NCI-H69 (cell line): Measurements from ENCODE around the gene MRPL42.
A peak's percentile ranks its signal among the peaks of the same experiment; 100 is the strongest.

Experiments used
- DNase-seq: peaks from one replicate; lab custom pipeline; 2025; lab: John Stamatoyannopoulos, UW

Gene MRPL42

DNA sequence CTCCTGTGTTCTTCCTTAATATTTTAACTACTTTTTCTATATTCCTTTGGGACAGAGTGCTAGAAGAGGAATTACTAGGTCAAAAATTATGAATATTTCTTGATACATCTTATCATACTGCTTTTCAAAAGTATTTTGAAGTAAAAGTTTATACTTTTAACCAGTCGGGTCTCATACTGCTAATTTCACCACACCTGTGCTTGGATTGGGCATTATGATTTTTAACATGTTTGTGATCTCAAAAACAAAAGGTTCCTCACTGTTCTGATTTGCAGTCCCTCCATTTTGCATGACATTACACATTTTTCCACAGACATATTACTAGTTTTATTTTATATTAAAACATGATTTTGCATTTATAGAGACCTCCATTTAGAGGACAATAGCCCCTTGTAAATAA lies 32.9 kb downstream of the MRPL42 start:
- no peak for DNase-seq

DNA sequence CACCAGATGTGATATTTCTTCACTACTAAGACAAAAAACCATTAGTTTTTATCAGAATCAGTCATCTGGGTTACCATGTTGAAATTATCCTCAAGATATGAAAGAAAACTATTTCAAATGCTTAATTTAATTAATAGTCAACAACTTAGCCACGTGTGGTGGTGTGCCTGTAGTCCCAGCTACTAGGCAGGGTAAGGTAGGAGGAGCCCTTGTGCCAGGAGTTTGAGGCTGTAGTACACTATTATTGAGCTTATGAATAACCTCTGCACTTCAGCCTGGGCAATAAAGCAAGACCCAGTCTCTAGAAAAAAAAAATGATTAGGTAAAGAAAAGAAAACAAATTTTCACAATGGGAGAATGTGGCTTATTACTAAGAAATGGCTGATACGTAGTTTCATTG lies 33.4 kb downstream of the MRPL42 start:
- DNase-seq = no peak

DNA sequence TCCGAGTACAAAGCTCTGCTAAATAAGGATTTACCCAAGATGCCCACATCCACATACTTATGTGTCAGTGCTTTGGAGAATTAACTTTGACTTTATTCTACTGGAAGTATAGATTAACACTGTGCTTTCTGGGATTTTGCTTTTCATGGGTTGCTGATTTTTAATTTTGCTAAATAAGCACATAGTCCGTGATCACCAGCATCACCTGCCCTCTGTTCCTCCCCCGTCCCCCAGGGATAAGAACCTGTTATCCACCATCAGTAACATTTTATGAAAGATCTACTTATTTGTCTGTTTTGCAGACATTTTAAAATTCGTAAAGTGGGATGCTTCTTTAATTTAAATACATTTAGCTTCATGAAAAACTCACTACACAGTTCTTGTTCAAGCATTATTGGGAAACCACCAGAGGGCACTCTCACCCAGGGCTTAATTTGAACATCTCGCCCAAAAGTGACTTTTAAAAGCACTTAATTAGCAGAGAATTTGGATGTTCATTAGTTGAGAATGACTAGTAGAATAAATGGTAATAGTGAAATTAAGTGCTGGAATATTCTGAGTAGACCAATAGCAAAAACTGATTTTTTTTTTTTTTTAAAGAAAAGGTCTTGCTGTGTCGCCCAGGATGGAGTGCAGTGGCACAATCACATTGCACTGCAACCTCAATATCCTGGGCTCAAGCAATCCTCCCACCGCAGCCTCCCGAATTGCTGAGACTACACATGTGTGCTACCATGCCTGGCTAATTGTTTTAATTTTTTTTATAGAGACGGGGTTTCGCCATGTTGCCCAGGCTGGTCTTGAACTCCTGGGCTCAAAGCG lies 35.7 kb downstream of the MRPL42 start:
- DNase-seq = peak; percentile 57

DNA sequence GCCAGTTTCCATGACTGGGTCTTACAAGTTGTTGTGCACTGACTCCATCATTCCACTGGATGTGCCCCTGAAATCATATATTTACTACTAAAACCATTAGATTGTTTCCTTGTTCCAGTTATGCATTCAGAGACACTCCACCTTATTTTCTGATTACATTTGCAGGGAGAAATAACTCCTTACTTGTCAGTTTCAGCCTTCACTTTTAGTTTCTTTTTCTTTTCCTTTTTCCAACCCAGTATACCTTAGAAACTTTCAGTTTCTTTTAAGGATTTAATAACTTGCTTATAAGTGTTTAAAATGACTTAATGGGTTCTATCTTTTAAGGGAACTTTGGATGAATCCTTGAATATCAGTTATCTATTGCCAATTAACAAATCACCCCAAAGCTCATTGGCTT lies 39.9 kb downstream of the MRPL42 start:
- DNase-seq = no peak

DNA sequence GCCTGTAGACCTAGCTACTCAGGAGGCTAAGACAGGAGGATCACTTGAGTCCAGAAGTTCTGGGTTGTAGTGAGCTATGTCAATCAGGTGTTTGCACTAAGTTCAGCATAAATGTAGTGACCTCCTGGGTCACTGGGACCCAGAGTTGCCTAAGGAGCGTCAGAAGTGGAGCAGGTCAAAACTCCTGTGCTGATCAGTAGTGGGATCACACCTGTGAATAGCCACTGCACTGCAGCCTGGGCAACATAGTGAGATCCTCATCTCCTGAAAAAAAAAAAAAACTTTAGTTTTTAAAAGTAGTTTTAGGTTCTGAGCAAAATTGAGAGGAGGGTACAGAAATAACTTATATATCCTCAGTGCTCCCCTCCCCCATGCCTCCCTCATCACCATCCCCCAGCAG lies 42.2 kb downstream of the MRPL42 start:
- DNase-seq = no peak

DNA sequence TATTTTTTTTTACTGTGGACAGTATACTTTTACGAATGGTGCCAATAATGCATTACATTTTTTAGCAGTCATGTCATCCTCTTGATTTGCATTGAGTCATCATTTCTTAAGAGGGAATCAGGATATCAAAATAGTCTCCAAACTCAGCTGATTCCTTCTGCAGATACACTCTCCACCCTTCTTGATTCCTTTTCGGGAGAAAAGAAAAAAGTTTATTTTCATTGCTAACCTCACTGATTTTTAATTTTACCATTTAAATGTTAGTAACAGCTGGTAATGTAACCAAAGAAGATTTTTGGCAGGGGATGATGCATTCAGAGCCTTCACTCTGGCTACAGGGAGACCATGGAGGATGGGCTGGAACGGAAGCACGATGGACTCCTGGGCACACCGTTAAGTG lies 47.5 kb downstream of the MRPL42 start:
- DNase-seq = no peak

DNA sequence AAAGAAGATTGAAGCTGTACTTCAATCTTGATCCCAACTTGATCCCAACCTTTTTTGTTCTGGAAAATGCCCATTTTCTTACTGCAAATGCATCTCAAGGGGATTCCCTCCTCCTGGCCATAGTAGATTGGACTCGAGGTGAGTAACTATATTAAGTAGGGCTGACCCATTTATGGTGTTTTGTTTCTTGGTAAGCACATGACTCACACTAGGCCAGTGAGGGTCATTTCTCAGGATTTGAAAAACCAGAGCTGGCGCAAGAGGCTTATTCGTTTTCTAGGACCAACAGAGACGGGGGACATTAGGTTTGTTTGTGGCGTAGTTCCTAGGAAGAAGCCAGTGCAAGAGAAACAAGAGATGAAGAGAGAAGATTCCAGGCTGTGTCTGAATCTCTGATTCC lies 51.4 kb downstream of the MRPL42 start:
- no peak for DNase-seq

DNA sequence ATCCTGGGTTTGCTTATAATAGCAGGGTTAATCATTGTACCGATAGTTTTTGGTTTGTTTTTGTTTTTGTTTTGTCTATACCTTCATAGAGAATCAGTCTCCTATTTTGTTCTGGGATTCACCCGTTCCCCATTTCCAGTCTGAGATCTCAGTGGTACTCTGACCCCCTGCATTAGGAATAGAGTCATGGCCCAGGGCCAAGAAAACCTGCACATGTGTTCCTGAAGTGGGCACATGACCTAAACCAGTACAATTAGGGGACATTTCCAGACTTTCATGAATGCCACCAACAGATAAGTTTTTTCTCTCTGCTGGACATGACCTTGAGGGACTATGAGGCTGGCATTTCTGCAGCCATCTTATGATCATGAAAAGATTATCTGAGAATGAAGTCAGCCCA lies 52.5 kb downstream of the MRPL42 start:
- DNase-seq = peak; percentile 16

DNA sequence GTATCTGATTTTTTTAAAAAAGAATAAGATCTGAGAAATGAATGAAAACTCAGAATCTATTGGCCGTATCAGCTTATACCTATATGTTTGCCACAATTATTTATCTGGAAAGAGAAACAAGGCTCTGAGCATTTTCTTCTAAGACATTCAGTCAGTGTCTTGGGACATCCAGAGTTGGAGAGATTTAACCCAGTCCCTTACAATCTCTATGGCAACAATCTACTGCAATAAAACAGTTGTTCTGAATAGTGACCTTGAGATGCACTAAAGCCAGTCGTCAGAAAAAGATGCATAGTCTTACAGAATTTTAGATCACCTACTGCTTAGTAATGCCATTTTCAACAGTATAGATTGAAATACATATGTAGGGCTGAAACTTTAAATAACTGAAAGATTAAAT lies 53.1 kb downstream of the MRPL42 start:
- DNase-seq = no peak

DNA sequence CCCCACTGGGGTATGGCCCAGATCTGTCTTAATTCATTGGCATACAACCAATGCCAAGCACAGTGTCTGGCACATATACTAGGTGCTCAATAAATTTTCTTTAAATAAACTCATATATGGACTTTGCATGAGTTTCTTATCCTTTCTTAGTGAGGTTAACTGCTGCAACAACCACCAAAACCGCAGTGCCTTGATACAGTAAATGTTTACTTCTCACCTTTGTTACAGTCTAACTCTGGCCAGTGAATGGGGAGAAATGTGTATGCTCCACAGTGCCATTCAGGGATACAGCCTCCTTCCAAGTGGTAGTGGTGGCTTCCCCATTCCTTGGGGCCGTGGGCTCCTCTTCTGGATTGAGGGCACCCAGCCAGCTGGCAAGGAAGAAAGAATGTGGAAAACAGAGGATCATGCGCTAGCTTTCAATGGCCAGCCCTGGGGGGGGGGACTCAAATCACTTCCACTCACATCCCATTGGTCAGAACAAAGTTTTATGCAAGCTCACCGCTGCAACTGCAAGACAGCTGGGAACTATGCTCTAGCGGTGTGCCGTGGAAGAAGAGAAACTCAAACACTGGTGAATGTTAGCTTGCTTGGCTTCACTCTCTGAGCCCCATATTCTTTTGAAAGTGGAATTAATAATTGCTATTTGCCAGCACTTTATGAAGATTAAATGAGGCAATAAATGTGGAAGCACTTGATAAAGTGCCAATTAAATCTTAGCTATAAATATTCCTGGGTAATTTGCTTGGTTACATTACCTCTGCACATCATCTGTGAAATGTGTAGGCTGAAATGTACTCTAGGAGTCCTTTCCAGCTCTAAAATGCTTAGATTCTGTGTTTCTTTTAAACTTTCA lies 54.1 kb downstream of the MRPL42 start:
- peak; percentile 57 for DNase-seq

DNA sequence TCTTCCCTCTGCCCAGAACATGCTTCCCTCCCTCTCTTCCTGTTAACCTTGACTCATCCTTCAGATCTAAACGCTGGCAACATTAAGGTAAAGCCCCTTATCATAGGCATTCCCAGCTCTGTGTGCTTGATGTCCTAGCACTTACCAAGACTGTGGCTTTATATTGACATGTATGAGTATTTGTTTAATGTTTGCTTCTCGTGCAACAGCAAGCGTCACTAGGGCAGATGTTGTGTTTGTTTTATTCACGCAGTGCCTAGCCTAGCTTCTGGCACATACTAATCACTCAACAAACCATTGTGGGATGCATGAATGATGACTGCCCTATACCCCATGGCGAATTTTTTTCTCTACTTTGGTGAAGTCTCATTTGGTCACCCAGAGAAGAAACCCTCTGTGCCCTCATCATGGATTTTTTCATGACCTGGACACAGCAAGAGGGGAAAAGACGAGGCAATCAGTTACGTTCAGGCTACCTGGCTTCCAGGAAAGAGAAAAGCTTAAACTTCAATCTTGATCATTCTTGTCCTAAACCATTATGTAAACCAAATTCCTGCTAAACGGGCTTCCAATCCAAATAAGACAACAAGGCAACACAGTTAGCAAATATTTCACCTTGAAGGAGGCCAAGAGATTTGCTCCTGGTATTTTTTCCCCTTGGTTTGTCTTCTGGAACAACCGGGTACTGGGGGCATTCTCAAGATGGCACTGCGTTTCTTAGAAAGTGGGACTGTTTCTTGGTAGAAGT lies 57.2 kb downstream of the MRPL42 start:
- no peak for DNase-seq

DNA sequence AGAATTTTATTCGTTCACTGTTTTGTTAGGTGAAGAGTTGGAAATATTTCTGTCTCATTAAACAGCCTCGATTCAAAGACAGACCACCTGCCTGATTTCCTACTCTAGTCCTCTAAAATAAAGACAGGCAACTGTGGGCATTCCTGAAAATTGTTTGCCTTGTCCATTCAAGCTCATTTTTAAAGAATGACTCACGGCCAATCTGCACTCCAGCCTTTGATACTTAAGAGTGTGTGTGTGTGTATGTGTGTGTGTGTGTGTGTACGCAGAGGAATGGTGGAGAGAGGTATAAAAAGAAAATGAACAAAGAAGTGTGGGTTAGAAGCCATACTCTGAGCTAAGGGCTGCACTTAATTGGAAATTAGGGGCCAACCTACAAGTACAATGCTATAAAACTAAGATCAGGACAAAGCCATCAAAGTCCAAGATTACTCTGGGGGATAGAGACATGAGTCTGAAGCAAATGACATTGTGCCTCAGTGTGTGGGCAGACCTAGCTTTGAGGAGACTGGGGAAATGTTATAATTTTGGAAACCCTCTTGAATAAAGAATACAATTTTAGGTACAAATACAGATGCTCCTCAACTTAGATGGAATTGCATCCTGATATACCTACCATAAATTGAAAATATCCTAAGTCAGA lies 59.6 kb downstream of the MRPL42 start:
- DNase-seq = peak; percentile 70

DNA sequence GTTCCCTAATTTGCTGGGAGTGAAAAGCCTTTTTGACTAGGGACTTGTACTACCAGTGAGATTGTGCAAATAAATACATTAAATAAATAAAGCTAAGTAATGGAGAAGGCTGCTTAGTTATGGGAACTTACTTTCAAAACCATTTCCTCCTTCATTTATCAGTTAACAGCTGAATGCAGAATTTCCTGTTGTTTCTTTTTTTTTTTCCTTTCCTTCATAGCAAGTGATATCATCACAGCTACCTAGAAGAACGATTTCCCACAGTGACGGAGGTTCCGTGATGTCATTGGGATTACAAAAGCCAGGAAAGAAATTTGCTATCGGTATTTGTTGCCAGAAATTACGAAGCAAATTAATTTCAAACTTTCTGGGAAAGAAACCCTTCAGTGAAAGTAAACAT lies 63.0 kb downstream of the MRPL42 start:
- DNase-seq = no peak

DNA sequence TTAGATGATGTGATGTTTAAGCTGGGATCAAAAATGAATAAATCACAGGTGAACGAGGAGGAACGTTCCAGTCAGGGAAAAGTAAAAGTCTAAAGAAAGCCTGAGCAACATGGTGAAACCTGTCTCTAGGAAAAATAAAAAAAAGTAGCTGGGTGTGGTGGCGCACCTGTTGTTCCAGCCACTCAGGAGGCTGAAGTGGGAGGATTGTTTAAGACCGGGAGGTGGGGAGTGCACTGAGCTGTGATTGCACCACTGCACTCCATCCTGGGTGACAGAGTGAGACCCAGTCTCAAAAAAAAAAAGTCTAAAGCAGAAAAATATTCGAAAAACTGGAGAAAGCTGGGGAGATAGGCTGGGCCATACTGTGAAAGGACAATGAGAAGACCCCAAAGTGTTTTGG lies 66.0 kb downstream of the MRPL42 start:
- no peak for DNase-seq

DNA sequence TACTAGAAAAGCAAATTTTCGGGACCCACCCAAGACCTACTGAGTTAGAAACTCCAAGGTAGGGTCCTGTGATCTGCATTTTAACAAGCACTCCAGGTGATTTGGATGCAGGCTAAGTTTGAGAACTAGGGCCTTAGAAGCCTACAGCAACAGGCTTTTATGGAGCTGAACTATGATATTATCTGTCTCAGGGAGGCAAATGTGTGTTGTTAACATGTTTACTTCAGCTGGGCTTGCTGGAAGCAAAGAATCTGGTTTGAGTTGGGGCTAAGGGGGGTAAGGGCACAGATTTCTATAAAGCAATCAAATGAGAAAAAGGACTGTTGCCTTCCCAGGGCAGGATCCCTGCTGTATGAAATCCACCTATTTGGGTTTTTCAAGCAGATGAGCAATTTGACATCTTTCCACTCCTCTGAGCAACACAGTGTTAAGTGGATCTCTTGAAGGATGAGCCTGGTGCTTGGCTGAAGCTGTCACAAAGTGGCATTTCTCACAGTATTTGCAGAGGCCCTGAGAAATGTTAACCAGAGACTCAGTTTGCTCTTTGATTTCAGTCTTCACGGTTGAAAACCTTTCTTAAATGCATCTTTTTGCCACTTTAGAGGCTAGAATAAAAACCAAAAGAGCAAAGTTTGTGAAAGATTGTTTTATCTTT lies 68.9 kb downstream of the MRPL42 start:
- no peak for DNase-seq

DNA sequence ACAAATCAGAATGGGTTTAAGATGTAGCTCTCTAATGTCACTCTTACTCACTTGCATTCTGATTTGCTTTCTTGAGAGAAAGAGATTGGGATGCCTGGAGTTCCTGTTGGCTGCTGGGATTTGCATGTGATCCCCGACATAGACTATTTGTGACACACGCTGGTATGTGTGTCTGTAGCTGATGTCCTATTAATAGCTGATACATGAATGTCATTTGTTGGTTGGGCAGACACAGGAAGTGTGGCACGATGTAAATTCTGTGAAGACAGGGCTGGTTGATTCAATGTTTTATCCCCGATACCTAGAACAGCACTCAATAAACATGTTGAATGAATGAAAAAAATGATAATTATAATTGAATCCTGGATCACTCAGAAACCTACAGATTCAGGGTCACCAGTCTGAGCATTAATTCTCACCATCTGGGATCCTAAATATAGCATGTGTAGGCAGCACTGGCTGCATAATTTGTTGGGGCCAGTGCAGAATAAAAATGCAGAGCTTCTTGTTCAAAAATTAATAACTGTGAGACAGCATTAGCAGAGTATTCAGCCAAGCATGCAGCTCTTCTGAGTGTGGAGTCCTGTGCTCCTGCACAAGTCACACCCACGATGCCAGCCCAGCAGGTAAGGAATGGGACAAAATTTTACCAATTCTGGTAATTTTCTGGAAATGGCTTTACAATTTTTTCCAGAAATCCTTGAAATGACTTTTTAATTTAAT lies 69.6 kb downstream of the MRPL42 start:
- no peak for DNase-seq

DNA sequence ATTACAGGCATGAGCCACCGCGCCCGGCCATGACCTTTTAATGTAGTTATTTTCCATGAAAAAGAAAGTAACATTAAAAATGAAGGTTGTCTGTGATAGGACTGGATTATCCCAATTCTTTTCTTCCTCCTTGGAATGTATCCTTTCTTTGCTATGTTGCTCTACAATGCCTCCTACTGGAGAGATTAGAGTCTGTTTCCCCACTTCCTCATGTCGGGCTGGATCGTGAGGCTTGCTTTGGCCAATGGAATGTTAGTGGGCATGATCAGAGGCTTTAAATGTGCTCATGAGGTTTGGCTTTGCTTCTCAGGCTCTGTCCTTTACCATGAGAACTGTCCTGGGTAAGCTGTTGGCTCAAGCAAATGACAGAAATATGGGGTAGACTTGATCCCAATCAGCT lies 70.5 kb downstream of the MRPL42 start:
- DNase-seq = no peak

DNA sequence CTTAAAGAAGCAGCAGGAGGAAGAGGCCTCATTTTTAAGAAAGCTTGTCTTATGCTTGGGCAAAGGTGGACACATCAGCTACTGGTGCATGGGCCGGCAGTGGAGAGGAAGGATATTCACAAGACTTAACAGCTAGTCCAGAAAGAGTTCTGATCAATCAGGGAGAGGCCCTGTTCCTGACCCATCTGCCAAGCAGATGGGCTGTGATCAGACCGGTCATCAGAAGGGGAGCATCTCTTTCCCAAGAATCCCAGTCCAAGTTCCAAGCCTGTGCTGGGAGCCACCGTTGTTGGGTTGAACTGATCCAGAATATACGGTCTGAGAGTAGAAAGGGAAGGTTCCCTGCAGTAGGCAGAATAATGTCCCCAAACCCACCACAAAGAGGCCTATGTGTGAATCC lies 72.5 kb downstream of the MRPL42 start:
- no peak for DNase-seq

DNA sequence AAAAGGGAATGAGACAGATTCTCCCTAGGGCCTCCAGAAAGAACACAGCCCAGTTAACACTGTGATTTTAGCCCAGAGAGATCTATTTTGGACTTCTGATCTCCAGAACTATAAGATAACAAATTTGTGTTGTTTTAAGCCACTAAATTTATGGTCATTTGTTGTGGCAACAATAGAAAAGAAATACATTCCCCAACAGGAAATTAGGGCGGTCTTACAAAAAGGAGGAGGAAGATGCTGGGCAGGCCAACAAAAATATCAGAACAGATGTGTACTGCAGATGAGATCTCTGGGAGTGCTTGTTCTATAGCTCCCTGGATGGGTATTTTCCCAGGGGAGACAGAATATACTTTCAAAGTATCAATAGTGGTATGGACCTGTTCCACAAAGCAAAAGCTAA lies 73.2 kb downstream of the MRPL42 start:
- no peak for DNase-seq

DNA sequence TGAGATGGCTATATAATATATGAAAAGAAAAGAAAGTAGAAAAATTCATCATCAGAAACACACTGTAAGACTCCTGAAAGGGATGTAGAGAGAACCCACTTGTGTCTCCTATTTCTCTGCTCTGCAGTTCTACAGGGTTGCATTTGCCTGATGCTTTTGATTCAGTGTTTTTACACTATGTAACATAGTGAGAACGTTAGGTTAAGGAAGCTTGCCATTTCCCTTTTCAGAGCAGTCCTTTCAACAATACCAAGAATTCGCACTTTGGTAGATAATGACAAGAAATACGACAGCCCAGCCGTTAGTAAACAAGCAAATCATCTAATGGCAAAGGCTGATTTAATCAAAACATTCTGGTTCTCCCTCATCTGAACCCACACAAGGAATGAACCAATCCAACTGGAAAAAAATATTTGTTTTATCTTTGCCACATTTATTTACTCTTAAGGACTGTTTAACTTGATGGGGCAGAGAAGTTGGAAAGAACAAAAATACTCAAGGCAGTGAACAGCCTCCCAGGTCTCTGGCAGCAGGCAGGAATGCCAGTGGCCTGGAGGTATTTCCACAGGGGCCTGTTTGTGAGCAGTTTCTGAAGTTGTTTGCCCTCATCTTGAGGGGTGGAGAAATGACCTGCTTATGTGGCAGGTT lies 74.4 kb downstream of the MRPL42 start:
- no peak for DNase-seq
